B cell (primary cell): ENCODE measurements around the gene AGBL2. TPM values are rescaled to one million over a fixed set of nuclear protein-coding genes. Genes with fewer than 3 reads are reported as not detected.
"Not testable (repeated sequence)": the region's sequence is repeated elsewhere in the genome, so short reads cannot be mapped to it uniquely, and the experiment has no call there.

Experiments used
- ATAC-seq: fragments of 200-7000 bp; cut with Tn5 transposase; one replicate; pipeline ENCODE4 v1.10.0; 2021; ENCODE audit warnings: low read depth, mild to moderate bottlenecking, moderate number of reproducible peaks, moderate library complexity
- CTCF ChIA-PET: fragments of 350-600 bp; sonication (Branson Sonifier 250); formaldehyde crosslinking; loops from one replicate; lab custom pipeline; 2021; ENCODE audit warnings: antibody characterized with exemption, inconsistent platforms; lab: Charles Lee
- POLR2A ChIA-PET: fragments of 350-600 bp; sonication (Branson Sonifier 250); formaldehyde crosslinking; loops from one replicate; lab custom pipeline; 2021; ENCODE audit warnings: antibody characterized with exemption; lab: Charles Lee
- DNase-seq: peaks from one replicate; pipeline ENCODE4 v3.0.0; 2013
- H2AFZ ChIP-seq: 2 replicates; pipeline ENCODE4 v1.6.1; 2012; ENCODE audit warnings: mild to moderate bottlenecking, low read depth, low read length; ENCODE audit not compliant: insufficient read depth, poor library complexity, severe bottlenecking
- H3K27ac ChIP-seq, 2 donors: 1 replicate in 1 of 2; 2 replicates in 1 of 2; pipeline ENCODE4 v1.5.1; 2012 to 2013; ENCODE audit warnings: low read length in 2 of 2, mild to moderate bottlenecking in 2 of 2, moderate library complexity in 1 of 2
- H3K27me3 ChIP-seq, 4 experiments: fragments of 200-600 bp in 1 of 4; sonication (generic) in 1 of 4; replicated peaks in 1 of 4; 1 replicate in 2 of 4; 2 replicates in 2 of 4; pipeline versions ENCODE4 v1.6.1 to v1.7.0; 2013 to 2016; ENCODE audit warnings: low read length in 3 of 4, mild to moderate bottlenecking in 2 of 4, mixed read lengths in 1 of 4, moderate library complexity in 1 of 4; ENCODE audit not compliant: insufficient read depth in 4 of 4, control insufficient read depth in 3 of 4; ENCODE audit errors: control extremely low read depth in 1 of 4
- H3K36me3 ChIP-seq, 2 experiments: replicated peaks in 1 of 2; 1 replicate in 1 of 2; 2 replicates in 1 of 2; pipeline versions ENCODE4 v1.6.1 to v1.7.1; 2013; ENCODE audit warnings: low read length in 1 of 2; ENCODE audit not compliant: insufficient read depth in 2 of 2, control insufficient read depth in 1 of 2; ENCODE audit errors: control extremely low read depth in 1 of 2, extremely low read depth in 1 of 2
- H3K4me1 ChIP-seq, 2 donors: fragments of 200-600 bp in 1 of 2; sonication (generic) in 1 of 2; 1 replicate in 1 of 2; 2 replicates in 1 of 2; pipeline versions ENCODE4 v1.5.1 to v1.6.1; 2013 to 2017; ENCODE audit warnings: low read length in 2 of 2; ENCODE audit not compliant: control insufficient read depth in 2 of 2, insufficient read depth in 2 of 2
- H3K4me2 ChIP-seq: replicated peaks from 2 replicates; pipeline ENCODE3; 2012; ENCODE audit warnings: mild to moderate bottlenecking, low read depth, low read length; ENCODE audit not compliant: poor library complexity, severe bottlenecking
- H3K4me3 ChIP-seq, 5 experiments: fragments of 200-600 bp in 1 of 5; sonication (generic) in 1 of 5; 1 replicate in 3 of 5; 2 replicates in 2 of 5; pipeline versions ENCODE4 v1.5.1 to v1.7.0; 2011 to 2016; ENCODE audit warnings: low read length in 4 of 5, mild to moderate bottlenecking in 4 of 5, low read depth in 2 of 5, control low read depth in 1 of 5, moderate library complexity in 1 of 5; ENCODE audit not compliant: insufficient read depth in 1 of 5; ENCODE audit errors: control extremely low read depth in 1 of 5, extremely low read depth in 1 of 5
- H3K79me2 ChIP-seq: fragments of 200-600 bp; sonication (generic); one replicate; pipeline ENCODE4 v1.6.0; 2016; ENCODE audit warnings: low read length; ENCODE audit not compliant: control insufficient read depth, insufficient read depth
- H3K9ac ChIP-seq: fragments of 200-600 bp; sonication (generic); 2 replicates; pipeline ENCODE4 v1.6.1; 2017; ENCODE audit warnings: mild to moderate bottlenecking, low read length, moderate library complexity
- H3K9me3 ChIP-seq, 3 donors: one replicate each; pipeline versions ENCODE4 v1.6.1 to v1.7.1; 2013; ENCODE audit warnings: low read length in 2 of 3; ENCODE audit not compliant: control insufficient read depth in 2 of 3, insufficient read depth in 1 of 3; ENCODE audit errors: control extremely low read depth in 1 of 3
- H4K20me1 ChIP-seq: 2 replicates; pipeline ENCODE4 v1.6.0; 2012; ENCODE audit warnings: mild to moderate bottlenecking, low read length; ENCODE audit not compliant: insufficient read depth, control insufficient read depth, poor library complexity, severe bottlenecking
- H3K27ac Mint-ChIP-seq: one replicate; pipeline ENCODE4 v1.8.0; 2021; ENCODE audit warnings: mixed read lengths
- H3K27me3 Mint-ChIP-seq: one replicate; pipeline ENCODE4 v1.8.0; 2021; ENCODE audit warnings: mixed read lengths
- H3K4me1 Mint-ChIP-seq: one replicate; pipeline ENCODE4 v1.8.0; 2021; ENCODE audit warnings: mixed read lengths
- H3K4me3 Mint-ChIP-seq: one replicate; pipeline ENCODE4 v1.8.0; 2021; ENCODE audit warnings: mixed read lengths
- H3K9me3 Mint-ChIP-seq: one replicate; pipeline ENCODE4 v1.8.0; 2022; ENCODE audit warnings: mixed read lengths; ENCODE audit not compliant: insufficient read depth
- CTCF ChIP-seq: fragments of 200-600 bp; IDR thresholded peaks from one replicate; pipeline ENCODE4 v1.8.0; 2022; ENCODE audit warnings: antibody characterized with exemption, mild to moderate bottlenecking
- EZH2 ChIP-seq: IDR thresholded peaks from 2 replicates; pipeline ENCODE4 v1.6.1; 2012; ENCODE audit warnings: borderline replicate concordance, low read depth, mild to moderate bottlenecking, moderate library complexity, low read length; ENCODE audit not compliant: insufficient read depth, poor library complexity, severe bottlenecking
- WGBS: methylation state at CpG from one replicate; pipeline ENCODE4 v1.1.5; 2013; ENCODE audit warnings: missing lambda C conversion rate; ENCODE audit not compliant: insufficient coverage; 5-methylcytosine and 5-hydroxymethylcytosine counted together
- intact Hi-C: fragments of 100-400 bp; cut with micrococcal nuclease; formaldehyde crosslinking; loops from one replicate; pipeline ENCODE4 v1.10.0; 2022
- polyA plus RNA-seq: library from polyadenylated mRNA; depleted of rRNA; stranded (reverse); fragments of >200 nt; gene quantifications from 2 replicates; pipeline ENCODE4 v1.2.3, GENCODE V29; 2012
- total RNA-seq, 2 donors: library from RNA; stranded (reverse); fragments of 120-200 nt in 1 of 2; gene quantifications; 1 replicate in 1 of 2; 2 replicates in 1 of 2; pipeline versions ENCODE4 v1.2.3 to v1.2.4, GENCODE V29; 2013 to 2022

The AGBL2 gene
- total and polyA plus RNA-seq, 2 donors (not counting 1 experiment from before 2014, with no cell fraction given), result 13.6 to 28.6 TPM

DNA sequence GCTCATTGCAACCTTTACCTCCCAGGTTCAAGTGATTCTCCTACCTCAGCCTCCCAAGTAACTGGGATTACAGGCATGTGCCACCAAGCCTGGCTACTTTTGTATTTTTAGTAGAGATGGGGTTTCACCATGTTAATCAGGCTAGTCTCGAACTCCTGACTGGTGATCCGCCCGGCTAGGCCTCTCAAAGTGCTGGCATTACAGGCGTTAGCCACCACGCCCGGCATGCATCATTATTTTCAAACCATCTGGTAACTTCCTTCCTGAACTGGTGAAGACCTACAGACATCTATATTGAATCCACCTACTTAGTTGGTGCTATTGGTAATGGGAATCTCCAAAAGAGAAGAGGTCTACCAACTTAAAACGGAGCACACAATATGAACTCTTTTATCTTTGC is 22.6 kb upstream of the AGBL2 start:
- not testable (repeated sequence) for H3K4me1 Mint-ChIP-seq, H3K4me1 ChIP-seq, H3K9me3 Mint-ChIP-seq, H3K4me3 ChIP-seq, H3K4me2 ChIP-seq, H3K27me3 Mint-ChIP-seq, H2AFZ ChIP-seq, H3K9ac ChIP-seq, H3K9me3 ChIP-seq, H3K27ac ChIP-seq, H3K27ac Mint-ChIP-seq, H3K27me3 ChIP-seq, ATAC-seq, DNase-seq, H3K4me3 Mint-ChIP-seq
- 100% methylated on average over 1 of the region's 7 CpGs for WGBS
- Histone ChIP-seq H3K36me3 (peaks cover 0 to 75% of the 10 kb centered on the region in 2 experiments), H3K79me2 (peaks cover 38% of the 10 kb centered on the region), H4K20me1 (peaks cover 12% of the 10 kb centered on the region)
- ChIA-PET POLR2A (interaction anchor here (0.6 kb wide), 1 partner anchor 22 kb away, joined by 3 read pairs; no protein-coding TSS in a partner anchor), CTCF (interaction anchor here (0.6 kb wide), 1 partner anchor 11 kb away, joined by 3 read pairs; no protein-coding TSS in a partner anchor)
- intact Hi-C loops, result loop anchor here (10.0 kb wide), 1 partner anchor 67 kb away; no protein-coding TSS in a partner anchor

GRCh38 chr11:47732271-47732670 is 17.1 kb upstream of the AGBL2 start:
- Histone ChIP-seq H3K4me2 (no peak overlapping the region), H3K4me3 (no peak overlapping the region), H4K20me1 (peaks cover 28% of the 10 kb centered on the region), H3K27ac (no peak overlapping the region), H3K9me3 (no peaks in the 10 kb centered on the region), H2AFZ (no peak overlapping the region), H3K36me3 (peaks cover 13 to 89% of the 10 kb centered on the region in 2 experiments), H3K27me3 (no peaks in the 10 kb centered on the region), H3K79me2 (peaks cover 17% of the 10 kb centered on the region), H3K4me1 (no peaks in the 10 kb centered on the region), H3K9ac (no peak overlapping the region)
- H3K4me3 Mint-ChIP-seq, result no peak overlapping the region
- H3K27me3 Mint-ChIP-seq, result no peaks in the 10 kb centered on the region
- POLR2A ChIA-PET, result no interaction called here
- no peak for TF ChIP-seq CTCF
- TF ChIP-seq EZH2, result no peak
- H3K4me1 Mint-ChIP-seq, result no peaks in the 10 kb centered on the region
- H3K27ac Mint-ChIP-seq, result no peak overlapping the region
- 97% methylated on average over 7 of the region's 10 CpGs for WGBS
- CTCF ChIA-PET, result no interaction called here
- intact Hi-C loops, result loop anchor here (10.0 kb wide), 1 partner anchor 73 kb away; no protein-coding TSS in a partner anchor
- ATAC-seq, result no peak
- DNase-seq, result no peak
- no peaks in the 10 kb centered on the region for H3K9me3 Mint-ChIP-seq
